Activated CD4-positive, alpha-beta T cell treated with anti-CD3 and anti-CD28 coated beads, Interleukin-2, amount 50 U/mL, for 4 hours (primary cell): Measurements from ENCODE around the gene LCMT1.
A peak's percentile ranks its signal among the peaks of the same experiment; 100 is the strongest.
"Not testable (repeated sequence)": the region's sequence is repeated elsewhere in the genome, so short reads cannot be mapped to it uniquely, and the experiment has no call there.

Experiments used
- DNase-seq, 2 experiments: peaks; one replicate each; pipeline ENCODE4 v3.0.0-alpha.2; 2020

The LCMT1 gene

DNA sequence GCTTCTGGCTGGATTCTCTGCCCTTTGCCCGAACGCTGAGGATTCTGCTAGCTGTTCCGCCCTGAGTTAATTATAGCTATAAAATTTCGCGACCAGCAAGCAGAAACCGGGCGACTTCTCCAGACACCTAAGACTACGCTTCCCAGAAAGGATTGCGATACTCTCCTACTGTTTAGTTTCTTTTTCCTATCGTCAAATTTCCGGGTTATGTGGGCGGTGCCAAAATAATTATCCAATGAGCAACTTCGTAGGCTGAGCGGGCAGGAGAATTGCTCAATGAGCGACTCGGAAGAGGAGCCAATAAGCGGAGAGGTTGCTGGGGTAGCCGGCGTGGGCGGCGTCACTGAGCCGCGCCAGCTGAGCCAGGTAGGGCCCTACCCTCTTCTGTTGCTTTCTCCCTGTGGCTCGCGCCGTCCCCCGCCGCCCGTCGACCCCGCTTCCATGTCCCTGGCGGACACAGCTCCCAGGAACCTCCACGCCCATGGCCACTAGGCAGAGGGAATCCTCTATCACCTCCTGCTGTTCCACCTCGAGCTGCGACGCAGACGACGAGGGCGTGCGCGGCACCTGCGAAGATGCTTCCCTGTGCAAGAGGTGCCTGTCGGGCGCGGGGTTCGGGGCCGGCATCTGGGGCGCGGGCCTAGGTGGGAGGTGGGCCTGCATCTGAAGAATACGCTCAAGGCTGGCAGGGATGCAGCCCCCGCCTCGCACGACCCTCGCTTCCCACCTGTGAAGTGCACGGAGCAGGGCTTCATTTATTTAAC, at the start of gene LCMT1:
LCMT1 (plus strand) TSS at position 340 of the 764 bp plus-strand sequence; CDS start at position 482, 142 bp downstream.
- DNase-seq, result peak; percentile 83 to 90

DNA sequence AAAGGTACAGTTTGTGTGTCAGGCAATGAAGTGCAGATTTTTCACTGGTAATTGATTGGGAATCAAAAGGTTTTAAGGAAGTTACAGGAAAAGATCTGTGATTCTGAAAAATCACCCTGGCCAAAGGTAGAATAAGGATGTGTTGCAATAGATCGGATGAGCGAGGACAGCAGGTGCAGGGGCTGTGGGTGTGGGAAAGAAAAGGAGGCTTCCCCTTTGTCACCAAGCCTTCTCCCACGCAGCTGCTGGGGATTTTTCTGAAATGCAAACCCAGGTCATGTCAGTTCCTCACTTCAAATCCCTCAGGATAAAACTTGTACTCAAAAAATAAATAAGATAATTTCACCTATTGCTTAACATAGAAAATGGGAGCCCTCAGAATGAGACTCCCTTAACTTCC, 48.4 kb upstream of the LCMT1 start:
- DNase-seq, result no peak

DNA sequence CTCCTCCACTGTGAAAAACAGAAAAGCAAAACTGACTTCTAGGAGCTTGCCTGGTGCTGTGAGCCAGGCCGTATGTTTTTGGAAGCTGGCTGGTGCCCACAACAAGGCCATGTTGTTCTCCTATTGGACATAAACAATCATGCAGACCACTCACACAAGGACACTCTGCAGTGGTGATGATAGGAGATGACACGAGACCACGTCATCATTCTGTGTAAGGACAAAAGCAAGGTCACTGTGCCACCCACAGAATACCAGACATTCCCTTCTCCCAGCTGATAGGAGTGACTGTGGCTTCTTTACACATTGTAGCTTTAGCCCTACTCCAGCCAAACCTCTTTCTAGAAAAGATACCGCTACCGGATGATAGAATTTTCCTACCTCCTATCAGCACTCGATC, 47.7 kb upstream of the LCMT1 start:
- no peak for DNase-seq

DNA sequence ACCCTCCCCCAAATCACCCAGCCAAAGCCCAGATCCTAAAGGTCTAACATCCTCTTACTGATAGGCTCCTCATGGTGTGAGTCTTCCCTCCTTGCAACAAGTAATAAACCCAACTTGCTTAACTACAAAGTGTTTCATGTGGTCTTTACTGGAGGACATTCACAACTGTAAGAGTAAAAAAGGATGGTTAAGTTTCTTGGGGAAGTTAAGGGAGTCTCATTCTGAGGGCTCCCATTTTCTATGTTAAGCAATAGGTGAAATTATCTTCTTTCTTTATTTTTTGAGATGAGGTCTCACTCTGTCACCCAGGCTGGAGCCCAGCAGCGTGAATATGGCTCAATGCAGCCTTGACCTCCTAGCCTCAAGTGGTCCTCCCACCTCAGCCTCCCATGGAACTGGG, 47.3 kb upstream of the LCMT1 start:
- DNase-seq, result not testable (repeated sequence)

DNA sequence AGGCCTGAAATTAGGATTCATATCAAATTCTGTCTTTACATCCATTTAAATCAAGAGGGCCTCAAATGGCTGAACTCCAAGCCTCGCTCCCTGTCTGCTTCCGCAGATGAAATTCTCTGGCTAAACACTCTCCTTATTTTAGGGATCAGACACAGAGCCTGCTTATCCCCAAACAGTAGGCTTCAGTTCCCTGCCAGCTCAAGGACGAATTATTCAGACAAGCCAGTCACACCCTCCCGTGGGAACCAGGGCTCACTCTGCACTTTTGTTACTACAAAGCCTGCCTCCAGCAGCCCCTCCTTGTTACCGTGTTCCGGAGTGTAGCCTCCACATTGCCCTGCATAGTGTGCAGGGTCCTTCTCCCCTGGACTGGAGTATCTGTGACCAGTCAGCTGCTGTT, 46.6 kb upstream of the LCMT1 start:
- no peak for DNase-seq

DNA sequence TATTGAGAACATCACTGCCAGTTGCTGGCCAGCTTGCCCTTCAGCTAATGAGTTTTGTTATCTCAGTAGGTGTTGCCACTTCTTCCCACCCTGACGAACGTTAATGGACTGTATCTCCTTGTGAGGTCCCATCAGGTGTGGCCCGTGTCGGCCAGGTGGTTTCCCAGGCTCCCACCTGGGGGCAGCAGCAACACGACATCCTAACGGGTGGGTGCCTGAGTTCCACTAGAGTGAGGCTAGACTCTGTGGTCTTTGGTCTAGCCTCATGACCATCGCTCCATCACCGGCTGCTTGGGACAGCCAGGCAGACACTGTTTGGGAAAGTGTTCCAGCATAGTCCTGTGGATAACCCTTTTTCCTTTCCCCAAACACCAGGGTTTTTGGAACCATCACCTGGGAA, 45.6 kb upstream of the LCMT1 start:
- no peak for DNase-seq

DNA sequence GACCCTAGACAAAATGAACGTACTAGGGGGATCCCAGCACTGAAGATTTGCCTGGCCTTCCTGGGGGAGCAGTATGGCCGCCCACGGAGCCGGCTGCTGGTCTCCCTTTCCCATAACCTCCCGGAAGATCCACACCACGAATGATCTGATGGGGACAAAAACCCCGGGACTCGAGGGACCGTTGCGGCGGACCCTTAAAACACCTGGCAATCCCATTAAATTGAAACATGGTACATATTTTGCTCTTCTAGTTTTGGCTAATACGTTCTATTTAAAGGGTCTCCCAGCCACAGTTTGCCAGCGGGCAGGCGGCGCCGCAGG, 45.2 kb upstream of the LCMT1 start:
- no peak for DNase-seq

DNA sequence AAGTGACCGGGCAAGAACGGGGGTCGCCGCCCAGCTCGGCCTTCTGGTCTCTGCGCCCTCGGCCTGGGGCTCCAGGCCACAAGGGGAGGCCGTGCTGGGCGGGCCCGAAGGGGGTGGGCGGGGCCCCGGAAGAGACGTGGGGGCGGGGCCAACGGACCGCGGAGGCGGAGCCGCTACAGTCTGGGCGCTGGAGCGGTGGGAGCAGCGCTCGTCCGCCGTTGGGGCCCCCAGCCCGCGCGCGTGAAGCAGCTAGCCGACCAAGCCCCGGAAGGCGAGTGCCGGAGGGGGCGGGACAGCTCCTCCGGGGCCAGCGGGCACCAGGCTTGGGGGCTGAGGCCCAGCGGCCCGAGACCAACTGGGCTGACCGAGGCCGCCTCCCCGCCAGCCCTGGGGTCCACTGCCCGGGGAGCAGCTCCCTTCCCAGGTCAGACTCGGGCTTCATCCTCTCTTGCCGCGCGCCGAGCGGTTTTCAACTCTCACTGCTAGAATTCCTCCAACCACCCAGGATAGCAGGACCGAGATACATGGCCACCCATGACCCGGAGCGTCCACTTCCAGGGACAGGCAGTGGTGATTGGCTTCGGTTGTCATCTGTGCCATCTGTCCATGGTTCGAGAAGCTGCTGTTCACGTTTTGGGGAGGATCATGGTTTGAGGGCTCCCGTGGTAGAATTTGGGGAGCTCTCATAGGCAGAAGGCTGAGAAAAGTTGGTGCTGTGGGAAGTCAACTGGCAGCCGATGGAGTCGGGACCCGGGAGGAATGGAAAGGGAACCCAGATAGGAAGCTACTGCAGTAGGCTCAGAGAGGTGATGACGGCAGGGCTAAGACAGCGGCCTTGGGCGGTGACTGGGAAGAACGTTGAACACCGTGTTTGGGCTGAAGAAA, 44.6 kb upstream of the LCMT1 start:
- DNase-seq, result peak; percentile 71 to 72

DNA sequence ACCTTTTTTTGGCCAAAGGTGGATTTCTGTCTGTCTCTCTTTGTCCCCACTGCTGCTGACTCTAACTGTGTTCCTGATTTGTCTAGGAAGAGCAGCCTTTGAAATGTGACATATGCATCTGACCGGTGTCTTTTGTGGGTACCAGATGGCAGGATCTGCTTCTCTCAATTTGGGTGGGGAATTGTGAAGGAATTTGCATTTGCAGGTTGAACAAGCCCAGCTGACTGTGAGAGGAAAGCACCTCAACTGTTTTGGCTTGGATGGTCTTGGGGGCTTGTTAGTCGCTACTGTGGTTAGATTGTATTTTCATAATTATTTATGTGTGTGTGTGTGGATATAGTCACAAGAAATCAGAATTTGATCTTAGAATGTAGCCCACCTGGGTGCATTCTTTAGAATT, 37.7 kb upstream of the LCMT1 start:
- DNase-seq, result no peak

DNA sequence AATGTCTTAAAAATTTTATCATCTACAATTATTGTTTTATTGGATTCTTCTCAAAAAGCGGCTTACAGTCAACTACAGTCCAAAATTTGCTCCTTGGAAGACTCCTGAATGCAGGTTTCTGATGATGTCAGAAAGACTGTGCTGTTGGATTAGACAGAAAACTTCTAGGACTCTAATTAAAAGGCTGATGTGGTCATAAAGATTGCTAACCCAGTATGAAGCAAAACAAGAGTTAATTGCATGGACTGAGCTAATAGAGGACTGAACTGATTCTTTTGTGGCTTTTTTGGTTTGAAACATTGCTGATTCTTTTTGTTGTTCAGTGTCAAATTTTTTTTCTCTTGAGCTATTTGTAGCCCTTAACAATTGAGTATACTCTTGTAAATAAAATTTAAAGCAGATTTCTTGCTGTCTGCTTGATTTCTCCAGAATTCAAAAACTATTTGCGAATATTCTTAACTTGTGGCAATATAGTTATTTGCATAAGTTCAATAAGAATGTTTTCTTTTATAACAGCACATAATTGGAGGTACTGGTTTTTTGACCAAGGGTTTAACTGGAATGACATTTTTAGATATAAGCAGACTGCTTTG, 33.1 kb upstream of the LCMT1 start:
- DNase-seq, result no peak

DNA sequence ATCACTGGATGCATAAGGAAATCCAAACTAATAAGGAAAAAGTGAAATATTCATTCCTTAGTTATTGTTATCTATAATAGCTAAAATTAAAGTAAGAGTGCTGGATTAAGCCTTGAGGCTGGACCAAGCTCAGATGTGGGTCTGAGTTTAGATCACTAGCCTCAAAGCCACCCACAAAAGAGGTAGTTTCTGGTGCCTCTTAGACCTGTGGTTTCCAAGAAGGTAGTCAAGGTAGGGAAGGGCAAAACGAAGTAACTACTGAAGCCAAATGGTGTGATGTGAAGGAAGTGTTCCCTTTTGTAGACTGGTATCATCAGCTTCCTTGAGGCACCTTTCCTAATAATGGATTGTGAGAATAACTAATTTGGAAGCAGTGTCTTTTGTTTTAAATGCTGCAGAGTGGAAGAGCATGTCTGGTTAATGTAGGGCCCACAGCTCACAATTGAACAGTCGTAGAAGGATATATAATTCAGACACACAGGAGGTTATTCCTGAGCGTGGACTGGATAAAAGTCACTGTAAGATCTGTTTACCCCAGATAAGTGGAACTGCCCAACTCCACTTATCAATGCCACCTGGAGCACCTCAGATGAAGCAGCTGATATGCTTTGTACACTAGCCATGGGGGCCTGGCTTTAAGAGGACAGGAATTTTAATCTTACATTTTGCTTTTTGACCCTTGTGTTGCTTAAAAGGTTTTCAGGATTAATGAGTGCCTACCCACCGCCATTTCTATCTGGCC, 31.7 kb upstream of the LCMT1 start:
- DNase-seq, result no peak

DNA sequence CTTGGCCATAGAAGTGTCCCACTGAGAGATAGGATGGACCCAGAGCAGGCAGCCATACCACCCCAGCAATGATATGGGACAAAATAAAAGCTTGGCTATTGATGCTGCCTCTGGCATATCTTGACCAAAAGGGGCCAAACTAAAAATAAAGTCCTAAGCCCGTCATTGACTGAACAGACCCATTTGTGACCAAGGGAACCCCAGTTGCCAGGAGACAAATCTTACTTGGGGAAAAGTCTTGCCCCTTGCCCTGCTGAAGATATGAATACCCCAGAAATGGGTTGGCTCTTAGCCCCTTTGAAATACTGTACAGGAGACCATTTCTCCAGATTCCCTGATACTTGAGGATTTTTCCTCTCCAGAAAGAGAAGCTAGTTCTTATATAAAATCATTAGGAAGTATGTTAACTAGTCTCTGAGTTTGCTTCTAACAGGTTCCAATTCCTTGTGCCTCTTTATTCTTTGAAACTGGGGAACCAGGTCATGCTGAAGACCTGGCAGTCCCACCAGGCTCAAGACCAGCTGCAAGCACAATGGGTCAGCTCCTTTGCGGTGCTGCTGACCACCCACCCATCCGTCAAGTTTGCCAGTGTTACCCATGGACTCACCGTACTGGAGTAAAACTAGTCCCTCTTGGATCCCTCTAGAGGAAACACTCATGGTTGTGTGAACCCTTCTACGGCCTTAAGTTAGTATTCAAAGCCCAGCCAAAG, 31.0 kb upstream of the LCMT1 start:
- DNase-seq, result no peak

DNA sequence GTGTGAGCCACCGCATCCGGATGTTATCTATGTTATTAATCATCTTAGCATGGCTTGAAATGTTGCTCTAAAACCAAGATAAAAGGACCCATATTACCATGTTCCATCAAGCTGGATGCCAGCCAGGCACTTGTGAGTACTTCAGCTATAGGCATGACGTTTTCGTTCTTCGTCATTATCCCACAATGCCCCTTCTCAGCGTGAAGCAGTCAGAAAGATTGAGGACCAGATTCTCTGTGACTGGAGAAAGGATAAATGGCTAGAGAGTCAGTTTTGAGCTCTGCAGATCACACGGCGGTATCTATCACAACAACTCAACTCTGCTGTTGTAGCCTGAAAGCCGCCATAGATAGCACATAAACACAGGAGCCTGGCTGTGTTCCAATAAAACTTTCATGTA, 29.8 kb upstream of the LCMT1 start:
- no peak for DNase-seq

DNA sequence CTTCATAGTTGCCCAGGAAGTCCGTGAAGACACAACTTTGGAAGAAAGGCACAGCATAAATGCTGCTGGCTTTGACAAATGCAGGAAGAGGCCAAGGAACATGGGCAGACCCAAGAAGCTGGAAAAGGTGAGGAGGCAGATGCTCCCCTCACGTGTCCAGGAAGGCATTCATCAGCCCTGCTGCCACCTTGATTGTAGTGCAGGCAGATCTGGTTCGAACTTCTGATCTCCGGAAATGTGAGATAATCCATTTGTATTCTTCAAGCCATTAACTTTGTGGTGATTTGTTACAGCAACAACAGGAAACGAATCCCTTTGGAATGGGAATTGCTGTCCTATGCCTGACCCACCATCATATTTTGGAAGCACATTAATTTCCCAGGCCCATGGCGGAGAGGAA, 28.5 kb upstream of the LCMT1 start:
- no peak for DNase-seq

DNA sequence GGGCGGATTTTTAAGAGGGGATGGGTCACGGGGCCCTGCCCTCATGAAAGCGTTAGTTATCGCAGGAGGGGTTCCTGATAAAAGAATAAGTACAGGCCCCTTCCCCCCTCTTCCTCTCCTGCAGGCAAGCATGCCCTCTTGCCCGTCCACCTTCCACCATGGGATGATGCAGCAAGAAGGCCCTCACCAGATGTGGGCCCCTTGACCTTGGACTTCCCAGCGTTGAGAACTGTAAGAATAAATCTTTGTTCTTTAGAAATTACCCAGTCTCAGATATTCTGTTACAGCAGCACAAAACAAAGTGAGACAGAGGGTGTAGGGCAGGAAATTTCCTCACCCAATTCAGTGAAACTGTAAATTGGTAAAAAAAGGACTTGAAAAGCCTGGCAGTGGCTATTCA, 27.8 kb upstream of the LCMT1 start:
- DNase-seq, result no peak

DNA sequence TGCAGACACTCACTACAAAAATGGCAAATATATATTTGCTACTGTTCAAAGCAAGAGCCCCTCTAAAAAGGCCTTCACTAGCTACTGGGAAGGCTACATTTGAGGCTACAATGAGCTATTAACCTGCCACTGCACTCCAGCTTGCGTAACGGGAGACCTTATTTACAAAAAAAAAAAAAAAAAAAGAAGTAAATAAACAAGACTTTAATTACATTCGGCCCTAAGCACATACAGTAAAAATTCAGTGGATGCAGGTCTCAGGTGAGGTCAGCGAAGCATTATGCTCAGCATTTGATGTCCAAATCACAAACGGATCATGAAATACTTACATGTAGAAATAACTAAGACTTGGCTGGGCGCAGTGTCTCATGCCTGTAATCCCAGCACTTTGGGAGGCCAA, 26.7 kb upstream of the LCMT1 start:
- DNase-seq, result no peak

DNA sequence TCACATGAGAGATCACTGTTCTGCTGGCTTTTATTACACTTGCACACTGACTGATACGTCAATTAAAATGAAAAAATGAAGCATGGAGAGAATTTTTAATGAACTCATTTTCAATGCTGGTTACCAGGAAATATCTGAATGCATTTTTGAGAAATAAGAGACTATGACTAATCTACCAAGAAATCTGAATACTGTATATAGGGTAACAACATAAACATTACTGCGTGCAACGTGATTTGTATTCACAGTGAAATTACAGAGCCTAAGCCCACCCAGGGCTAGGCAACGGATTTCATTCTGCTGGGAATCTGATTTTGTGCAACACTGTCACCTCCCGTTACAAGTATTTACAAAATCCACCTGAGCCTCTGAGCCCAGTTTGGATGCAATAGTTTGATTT, 23.8 kb upstream of the LCMT1 start:
- DNase-seq, result no peak

DNA sequence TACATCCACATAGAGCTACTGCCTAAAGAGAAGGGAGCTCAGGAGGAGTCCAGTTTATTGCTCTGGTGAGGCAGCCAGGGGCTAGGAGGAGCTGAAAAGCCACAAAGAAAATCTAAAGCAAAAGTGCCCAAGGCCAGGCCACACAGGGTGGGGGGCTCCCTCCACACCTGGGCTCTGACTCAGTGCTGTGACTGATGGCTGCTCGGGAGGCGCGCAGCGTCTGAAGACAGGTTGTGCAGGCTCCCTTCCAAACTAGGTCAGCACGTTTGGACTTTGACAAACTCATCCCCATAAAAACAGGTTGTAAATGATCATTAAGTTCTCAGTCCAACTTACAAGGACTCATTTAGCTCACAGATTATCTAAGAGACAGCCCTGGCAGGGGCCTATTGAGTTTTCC, 22.2 kb upstream of the LCMT1 start:
- DNase-seq, result no peak

DNA sequence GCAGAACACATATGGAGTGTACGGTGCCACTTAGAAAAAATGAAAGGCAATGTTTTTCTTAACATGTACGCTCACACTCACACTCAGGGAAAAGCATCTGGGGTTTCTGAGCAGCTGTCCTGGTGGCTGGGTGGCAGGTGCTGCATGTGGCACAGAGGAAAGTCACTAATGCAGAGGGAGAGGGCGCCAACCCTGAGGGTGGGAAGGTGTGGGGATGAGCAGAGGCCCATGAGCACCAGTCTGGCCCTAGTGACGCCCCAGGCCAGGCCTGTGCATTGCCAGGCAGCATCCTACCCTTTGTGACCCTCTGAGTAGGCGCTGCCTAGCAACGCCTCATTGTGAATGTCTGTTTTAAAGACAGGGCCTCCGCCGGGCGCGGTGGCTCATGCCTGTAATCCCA, 19.1 kb upstream of the LCMT1 start:
- no peak for DNase-seq

DNA sequence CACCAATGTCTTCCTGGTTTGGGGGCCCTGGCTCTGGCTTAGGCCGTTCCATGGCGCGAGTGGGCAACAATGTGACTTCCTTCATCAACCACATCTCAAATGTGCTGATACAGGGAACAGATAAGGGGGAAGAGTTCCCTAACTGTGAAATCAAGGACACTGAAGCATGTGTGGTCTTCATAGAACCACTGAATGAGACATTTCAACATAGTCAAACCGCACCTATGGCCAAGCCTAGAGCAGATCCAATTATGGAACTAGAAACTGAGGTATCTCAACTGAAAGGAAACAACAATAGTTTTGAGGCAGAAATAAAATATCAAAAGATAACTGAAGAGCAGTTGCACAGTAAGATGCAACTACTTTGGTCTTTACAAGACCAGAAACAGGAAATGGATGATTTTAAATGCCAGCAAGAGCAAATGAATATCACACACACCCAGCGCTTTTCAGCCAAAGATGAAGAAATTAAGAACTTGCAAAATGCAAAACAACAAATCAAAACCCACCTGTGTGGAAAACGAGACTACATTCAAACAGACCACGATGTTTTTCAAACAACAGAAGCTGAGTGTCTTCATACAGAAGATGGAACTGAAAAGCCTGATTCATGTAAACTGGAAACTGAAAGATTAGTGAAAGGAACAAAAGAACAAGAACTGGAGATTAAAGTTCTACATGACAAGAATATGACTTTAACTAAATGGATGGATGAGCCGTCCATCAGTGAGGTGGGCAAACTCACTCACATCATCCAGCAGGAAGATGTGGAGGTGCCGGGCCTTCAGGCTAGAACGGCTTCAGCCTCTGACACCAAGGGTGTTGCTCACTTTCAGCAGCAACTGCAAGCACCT, 18.1 kb upstream of the LCMT1 start:
- DNase-seq, result no peak

DNA sequence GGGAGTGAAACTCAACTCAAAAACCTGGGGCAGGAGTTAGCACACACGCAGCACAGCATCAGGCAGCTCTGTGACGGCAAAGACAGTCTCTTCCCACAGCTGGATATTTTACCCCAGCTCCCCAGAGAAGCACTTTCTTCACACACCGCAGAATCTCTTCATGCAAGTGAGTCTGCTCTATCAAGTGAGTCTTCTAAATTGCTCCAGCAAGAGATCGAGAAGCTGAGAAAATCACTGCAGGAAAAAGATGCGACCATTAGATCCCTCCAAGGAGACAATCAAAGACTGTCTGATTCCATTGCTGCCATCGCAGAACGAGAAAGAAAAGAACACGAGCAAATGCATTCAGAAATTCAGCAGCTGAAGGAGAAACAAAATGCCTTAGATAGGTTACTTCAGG, 16.9 kb upstream of the LCMT1 start:
- DNase-seq, result no peak

DNA sequence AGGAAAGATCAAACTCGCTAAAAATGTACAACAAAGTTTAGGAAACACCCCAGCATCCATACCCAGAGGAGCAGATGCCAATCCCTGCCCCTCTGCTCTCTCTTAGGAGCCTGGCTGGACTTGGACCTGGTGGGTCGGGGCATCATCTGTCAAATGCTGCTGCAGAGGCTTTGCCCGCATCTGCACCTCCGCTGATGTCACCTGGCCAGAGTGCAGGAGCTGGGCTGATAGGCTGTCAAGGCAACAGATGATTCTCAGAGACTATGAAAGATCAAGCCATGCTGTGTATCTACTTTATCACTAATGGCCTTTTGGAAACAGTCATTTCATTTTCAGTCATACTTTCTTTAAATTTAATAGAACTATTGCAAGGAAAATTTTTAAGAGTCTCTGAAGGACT, 15.9 kb upstream of the LCMT1 start:
- DNase-seq, result no peak
